ENCODE data around the gene RANBP10. TPM values are rescaled to one million over a fixed set of nuclear protein-coding genes. Genes with fewer than 3 reads are reported as not detected.

RANBP10 gene
- total and polyA plus RNA-seq, 2 of the 13 experiments (the other 11 are each of a cell fraction or from before 2014, with no cell fraction given) = 9.2 to 22.7 TPM

DNA sequence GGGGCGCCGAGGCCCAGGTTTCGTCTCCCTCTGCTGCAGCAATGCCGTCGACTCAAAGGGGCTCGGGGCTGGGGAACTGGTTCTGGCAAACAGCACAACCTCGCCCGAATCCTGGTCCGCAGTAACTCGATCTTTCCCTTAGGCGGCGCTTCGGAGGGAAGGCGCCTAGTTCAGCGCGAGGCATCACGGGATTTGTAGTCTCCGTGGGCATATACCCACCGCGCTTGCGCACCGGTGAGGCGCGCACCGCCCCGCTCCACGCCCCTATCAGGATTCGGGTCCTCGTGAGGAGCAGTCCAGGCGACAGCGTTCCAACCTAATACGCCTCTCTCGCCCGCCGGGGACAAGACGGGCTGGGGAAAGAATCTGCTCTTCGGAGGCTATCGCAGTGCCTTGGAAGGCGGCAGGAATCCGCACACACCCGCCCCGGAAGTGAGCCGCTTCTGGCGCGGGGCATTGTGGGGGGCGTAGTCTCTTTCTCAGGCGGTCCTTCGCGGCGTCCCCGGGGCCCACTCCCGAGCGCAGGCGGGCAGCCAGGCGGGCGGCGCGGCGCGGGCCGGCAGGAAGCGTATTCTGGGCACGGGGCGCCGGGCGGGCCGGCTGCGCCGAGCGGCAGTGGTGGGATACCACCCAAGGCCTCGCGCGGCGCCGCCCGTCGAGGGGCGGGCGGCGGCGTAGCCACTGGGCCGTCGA is 35.6 kb upstream of the RANBP10 start, which contains the start of gene THAP11 (continued):
- TF ChIP-seq ZNF160 (CRISPR knock-in tag; IDR thresholded peaks at IDR 0.05) (no peak), NAIF1 (CRISPR knock-in tag; IDR thresholded peaks at IDR 0.05; ENCODE audit: borderline replicate concordance) (no peak), ZNF589 (CRISPR knock-in tag; conservative IDR thresholded peaks at IDR 0.05) (peak; percentile 75), MBD4 (IDR thresholded peaks at IDR 0.05; ENCODE audit: borderline replicate concordance, low read length) (no peak), NFIB (CRISPR knock-in tag; IDR thresholded peaks at IDR 0.05; ENCODE audit: borderline replicate concordance) (no peak), MTA1 (CRISPR knock-in tag; IDR thresholded peaks at IDR 0.05; ENCODE audit: borderline replicate concordance) (no peak), ZKSCAN5 (CRISPR knock-in tag; IDR thresholded peaks at IDR 0.05) (no peak), FOSL2 (CRISPR knock-in tag; IDR thresholded peaks at IDR 0.05) (peak; percentile 56), TCF7 (IDR thresholded peaks at IDR 0.05; ENCODE audit: low read depth) (no peak), NFE2L1 (CRISPR knock-in tag; IDR thresholded peaks at IDR 0.05; ENCODE audit: borderline replicate concordance) (no peak), KDM5A (IDR thresholded peaks at IDR 0.05; ENCODE audit: borderline replicate concordance, low read length) (peak; percentile 90; the same call in 1 of the 2 replicates), ZMAT3 (CRISPR knock-in tag; conservative IDR thresholded peaks at IDR 0.05) (peak; percentile 67; the same call in 1 of the 2 replicates), TP53 (CRISPR knock-in tag; conservative IDR thresholded peaks at IDR 0.05) (no peak), ZNF780A (CRISPR knock-in tag; IDR thresholded peaks at IDR 0.05) (no peak), BHLHE40 (IDR thresholded peaks at IDR 0.05; ENCODE audit: low read length) (no peak), CCAR2 (optimal IDR thresholded peaks at IDR 0.05; ENCODE audit: low read depth, low read length) (no peak)
- TF ChIP-seq, protein P1, sequence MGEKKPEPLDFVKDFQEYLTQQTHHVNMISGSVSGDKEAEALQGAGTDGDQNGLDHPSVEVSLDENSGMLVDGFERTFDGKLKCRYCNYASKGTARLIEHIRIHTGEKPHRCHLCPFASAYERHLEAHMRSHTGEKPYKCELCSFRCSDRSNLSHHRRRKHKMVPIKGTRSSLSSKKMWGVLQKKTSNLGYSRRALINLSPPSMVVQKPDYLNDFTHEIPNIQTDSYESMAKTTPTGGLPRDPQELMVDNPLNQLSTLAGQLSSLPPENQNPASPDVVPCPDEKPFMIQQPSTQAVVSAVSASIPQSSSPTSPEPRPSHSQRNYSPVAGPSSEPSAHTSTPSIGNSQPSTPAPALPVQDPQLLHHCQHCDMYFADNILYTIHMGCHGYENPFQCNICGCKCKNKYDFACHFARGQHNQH (CRISPR knock-in tag; IDR thresholded peaks at IDR 0.05) = peak; percentile 81
- TF ChIP-seq, protein P2, sequence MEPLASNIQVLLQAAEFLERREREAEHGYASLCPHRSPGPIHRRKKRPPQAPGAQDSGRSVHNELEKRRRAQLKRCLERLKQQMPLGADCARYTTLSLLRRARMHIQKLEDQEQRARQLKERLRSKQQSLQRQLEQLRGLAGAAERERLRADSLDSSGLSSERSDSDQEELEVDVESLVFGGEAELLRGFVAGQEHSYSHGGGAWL (CRISPR knock-in tag; IDR thresholded peaks at IDR 0.05) = peak; percentile 65; the same call in 1 of the 2 replicates
- TF ChIP-seq, protein P3, sequence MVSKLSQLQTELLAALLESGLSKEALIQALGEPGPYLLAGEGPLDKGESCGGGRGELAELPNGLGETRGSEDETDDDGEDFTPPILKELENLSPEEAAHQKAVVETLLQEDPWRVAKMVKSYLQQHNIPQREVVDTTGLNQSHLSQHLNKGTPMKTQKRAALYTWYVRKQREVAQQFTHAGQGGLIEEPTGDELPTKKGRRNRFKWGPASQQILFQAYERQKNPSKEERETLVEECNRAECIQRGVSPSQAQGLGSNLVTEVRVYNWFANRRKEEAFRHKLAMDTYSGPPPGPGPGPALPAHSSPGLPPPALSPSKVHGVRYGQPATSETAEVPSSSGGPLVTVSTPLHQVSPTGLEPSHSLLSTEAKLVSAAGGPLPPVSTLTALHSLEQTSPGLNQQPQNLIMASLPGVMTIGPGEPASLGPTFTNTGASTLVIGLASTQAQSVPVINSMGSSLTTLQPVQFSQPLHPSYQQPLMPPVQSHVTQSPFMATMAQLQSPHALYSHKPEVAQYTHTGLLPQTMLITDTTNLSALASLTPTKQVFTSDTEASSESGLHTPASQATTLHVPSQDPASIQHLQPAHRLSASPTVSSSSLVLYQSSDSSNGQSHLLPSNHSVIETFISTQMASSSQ (IDR thresholded peaks at IDR 0.05; ENCODE audit: low read depth) = no peak
- TF ChIP-seq, protein P3 (CRISPR knock-in tag; IDR thresholded peaks at IDR 0.05; ENCODE audit: borderline replicate concordance) = no peak
- TF ChIP-seq, protein P4, sequence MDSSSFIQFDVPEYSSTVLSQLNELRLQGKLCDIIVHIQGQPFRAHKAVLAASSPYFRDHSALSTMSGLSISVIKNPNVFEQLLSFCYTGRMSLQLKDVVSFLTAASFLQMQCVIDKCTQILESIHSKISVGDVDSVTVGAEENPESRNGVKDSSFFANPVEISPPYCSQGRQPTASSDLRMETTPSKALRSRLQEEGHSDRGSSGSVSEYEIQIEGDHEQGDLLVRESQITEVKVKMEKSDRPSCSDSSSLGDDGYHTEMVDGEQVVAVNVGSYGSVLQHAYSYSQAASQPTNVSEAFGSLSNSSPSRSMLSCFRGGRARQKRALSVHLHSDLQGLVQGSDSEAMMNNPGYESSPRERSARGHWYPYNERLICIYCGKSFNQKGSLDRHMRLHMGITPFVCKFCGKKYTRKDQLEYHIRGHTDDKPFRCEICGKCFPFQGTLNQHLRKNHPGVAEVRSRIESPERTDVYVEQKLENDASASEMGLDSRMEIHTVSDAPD (CRISPR knock-in tag; IDR thresholded peaks at IDR 0.05) = peak; percentile 88
- TF ChIP-seq, protein P5, sequence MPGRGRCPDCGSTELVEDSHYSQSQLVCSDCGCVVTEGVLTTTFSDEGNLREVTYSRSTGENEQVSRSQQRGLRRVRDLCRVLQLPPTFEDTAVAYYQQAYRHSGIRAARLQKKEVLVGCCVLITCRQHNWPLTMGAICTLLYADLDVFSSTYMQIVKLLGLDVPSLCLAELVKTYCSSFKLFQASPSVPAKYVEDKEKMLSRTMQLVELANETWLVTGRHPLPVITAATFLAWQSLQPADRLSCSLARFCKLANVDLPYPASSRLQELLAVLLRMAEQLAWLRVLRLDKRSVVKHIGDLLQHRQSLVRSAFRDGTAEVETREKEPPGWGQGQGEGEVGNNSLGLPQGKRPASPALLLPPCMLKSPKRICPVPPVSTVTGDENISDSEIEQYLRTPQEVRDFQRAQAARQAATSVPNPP (CRISPR knock-in tag; IDR thresholded peaks at IDR 0.05) = peak; percentile 76; the same call in 1 of the 2 replicates

All from HepG2 (cell line).